IgD-negative memory B cell (primary cell): Measurements from ENCODE around the gene SMIM38. TPM values are rescaled to one million over a fixed set of nuclear protein-coding genes. Genes with fewer than 3 reads are reported as not detected.

Source experiments
- H3K27ac Mint-ChIP-seq, 3 donors: one replicate each; pipeline ENCODE4 v1.8.0; 2020 to 2022; ENCODE audit warnings: mild to moderate bottlenecking in 3 of 3, mixed read lengths in 3 of 3, moderate library complexity in 1 of 3
- H3K27me3 Mint-ChIP-seq: one replicate; pipeline ENCODE4 v1.8.0; 2021; ENCODE audit warnings: mixed read lengths
- H3K36me3 Mint-ChIP-seq: one replicate; pipeline ENCODE4 v1.8.0; 2020; ENCODE audit warnings: mild to moderate bottlenecking, mixed read lengths
- H3K4me1 Mint-ChIP-seq, 3 donors: one replicate each; pipeline ENCODE4 v1.8.0; 2020 to 2022; ENCODE audit warnings: mixed read lengths in 3 of 3, mild to moderate bottlenecking in 1 of 3
- H3K4me3 Mint-ChIP-seq, 4 donors: one replicate each; pipeline ENCODE4 v1.8.0; 2020 to 2022; ENCODE audit warnings: mild to moderate bottlenecking in 4 of 4, mixed read lengths in 4 of 4, moderate library complexity in 3 of 4
- H3K9me3 Mint-ChIP-seq, 3 donors: one replicate each; pipeline ENCODE4 v1.8.0; 2020 to 2021; ENCODE audit warnings: mixed read lengths in 3 of 3, mild to moderate bottlenecking in 1 of 3
- polyA plus RNA-seq: library from polyadenylated mRNA; unstranded; fragments of 300-500 nt; fragmentation: Illumina TruSeq; gene quantifications from one replicate; pipeline ENCODE4 v1.2.3, GENCODE V29; 2021

Gene SMIM38
- polyA plus RNA-seq, 1 donor from 2014 or later: not detected

GRCh38 chr11:69166218-69167115 lies 10.7 kb downstream of the SMIM38 start:
- H3K9me3 Mint-ChIP-seq: peaks cover 4 to 15% (median 4%) of the 10 kb centered on the region in 3 donors
- peak overlapping the region in 1 of 4 donors; percentile 84 for H3K4me3 Mint-ChIP-seq
- H3K4me1 Mint-ChIP-seq: peaks cover 8 to 12% (median 8%) of the 10 kb centered on the region in 3 donors
- no peak overlapping the region for H3K27ac Mint-ChIP-seq
- peaks cover 6% of the 10 kb centered on the region for H3K27me3 Mint-ChIP-seq
- peaks cover 3% of the 10 kb centered on the region for H3K36me3 Mint-ChIP-seq

GRCh38 chr11:69167130-69167915 lies 11.6 kb downstream of the SMIM38 start:
- H3K36me3 Mint-ChIP-seq: peaks cover 3% of the 10 kb centered on the region
- peaks cover 6% of the 10 kb centered on the region for H3K27me3 Mint-ChIP-seq
- peaks cover 8 to 14% (median 8%) of the 10 kb centered on the region in 3 donors for H3K4me1 Mint-ChIP-seq
- H3K9me3 Mint-ChIP-seq: peaks cover 4 to 15% (median 4%) of the 10 kb centered on the region in 3 donors
- no peak overlapping the region for H3K4me3 Mint-ChIP-seq
- no peak overlapping the region for H3K27ac Mint-ChIP-seq

- H3K9me3 Mint-ChIP-seq: peaks cover 4 to 8% (median 4%) of the 10 kb centered on the region in 3 donors
- H3K27ac Mint-ChIP-seq: no peak overlapping the region
- peaks cover 6% of the 10 kb centered on the region for H3K27me3 Mint-ChIP-seq
- peaks cover 3% of the 10 kb centered on the region for H3K36me3 Mint-ChIP-seq
- H3K4me1 Mint-ChIP-seq: peaks cover 8 to 14% (median 8%) of the 10 kb centered on the region in 3 donors
- H3K4me3 Mint-ChIP-seq: peak overlapping the region in 1 of 4 donors; percentile 9
These were observed 12.4 kb downstream of the SMIM38 start for GRCh38 chr11:69167916-69168691.

- H3K4me1 Mint-ChIP-seq: peaks cover 8 to 13% (median 8%) of the 10 kb centered on the region in 3 donors
- H3K36me3 Mint-ChIP-seq: no peaks in the 10 kb centered on the region
- peaks cover 0 to 5% (median 4%) of the 10 kb centered on the region in 3 donors for H3K9me3 Mint-ChIP-seq
- H3K27ac Mint-ChIP-seq: no peak overlapping the region
- peaks cover 2% of the 10 kb centered on the region for H3K27me3 Mint-ChIP-seq
- peak overlapping the region in 1 of 4 donors; percentile 39 for H3K4me3 Mint-ChIP-seq
These were observed 13.7 kb downstream of the SMIM38 start for GRCh38 chr11:69169479-69169878.

GRCh38 chr11:69170704-69171103 lies 15.0 kb downstream of the SMIM38 start:
- Mint-ChIP-seq H3K27me3 (peaks cover 2% of the 10 kb centered on the region), H3K27ac (peak overlapping the region in 1 of 3 donors; percentile 31), H3K4me3 (no peak overlapping the region), H3K4me1 (peaks cover 5 to 13% (median 8%) of the 10 kb centered on the region in 3 donors), H3K9me3 (peaks cover 0 to 13% (median 3%) of the 10 kb centered on the region in 3 donors), H3K36me3 (no peaks in the 10 kb centered on the region)

- no peaks in the 10 kb centered on the region for H3K36me3 Mint-ChIP-seq
- H3K9me3 Mint-ChIP-seq: peaks cover 0 to 15% (median 3%) of the 10 kb centered on the region in 3 donors
- peaks cover 2 to 9% (median 3%) of the 10 kb centered on the region in 3 donors for H3K4me1 Mint-ChIP-seq
- no peak overlapping the region for H3K4me3 Mint-ChIP-seq
- peaks cover 2% of the 10 kb centered on the region for H3K27me3 Mint-ChIP-seq
- no peak overlapping the region for H3K27ac Mint-ChIP-seq
These were observed 15.9 kb downstream of the SMIM38 start for GRCh38 chr11:69171476-69172240.

GRCh38 chr11:69172674-69173073 lies 16.9 kb downstream of the SMIM38 start:
- Mint-ChIP-seq H3K27me3 (peaks cover 2% of the 10 kb centered on the region), H3K4me1 (peaks cover 0 to 7% (median 2%) of the 10 kb centered on the region in 3 donors), H3K27ac (no peak overlapping the region), H3K9me3 (peaks cover 0 to 15% (median 3%) of the 10 kb centered on the region in 3 donors), H3K4me3 (no peak overlapping the region), H3K36me3 (no peaks in the 10 kb centered on the region)

GRCh38 chr11:69173331-69173730 lies 17.6 kb downstream of the SMIM38 start:
- Mint-ChIP-seq H3K4me1 (peaks cover 0 to 4% (median 0%) of the 10 kb centered on the region in 3 donors), H3K4me3 (peak overlapping the region in 1 of 4 donors; percentile 45), H3K27me3 (peaks cover 2% of the 10 kb centered on the region), H3K9me3 (peaks cover 0 to 15% (median 3%) of the 10 kb centered on the region in 3 donors), H3K27ac (no peak overlapping the region), H3K36me3 (no peaks in the 10 kb centered on the region)

GRCh38 chr11:69173925-69174581 lies 18.3 kb downstream of the SMIM38 start:
- Mint-ChIP-seq H3K4me3 (no peak overlapping the region), H3K9me3 (peaks cover 0 to 15% (median 3%) of the 10 kb centered on the region in 3 donors), H3K36me3 (no peaks in the 10 kb centered on the region), H3K27me3 (peaks cover 3% of the 10 kb centered on the region), H3K27ac (no peak overlapping the region), H3K4me1 (peaks cover 0 to 4% (median 0%) of the 10 kb centered on the region in 3 donors)

- peaks cover 2% of the 10 kb centered on the region for H3K27me3 Mint-ChIP-seq
- peak overlapping the region in 1 of 4 donors; percentile 22 for H3K4me3 Mint-ChIP-seq
- H3K27ac Mint-ChIP-seq: no peak overlapping the region
- H3K4me1 Mint-ChIP-seq: peaks cover 0 to 4% (median 0%) of the 10 kb centered on the region in 3 donors
- no peaks in the 10 kb centered on the region for H3K36me3 Mint-ChIP-seq
- peaks cover 0 to 15% (median 3%) of the 10 kb centered on the region in 3 donors for H3K9me3 Mint-ChIP-seq
These were observed 19.1 kb downstream of the SMIM38 start for GRCh38 chr11:69174841-69175240.

- no peaks in the 10 kb centered on the region for H3K36me3 Mint-ChIP-seq
- H3K27ac Mint-ChIP-seq: no peak overlapping the region
- peaks cover 0 to 3% (median 0%) of the 10 kb centered on the region in 3 donors for H3K4me1 Mint-ChIP-seq
- H3K9me3 Mint-ChIP-seq: peaks cover 0 to 15% (median 0%) of the 10 kb centered on the region in 3 donors
- peaks cover 8% of the 10 kb centered on the region for H3K27me3 Mint-ChIP-seq
- H3K4me3 Mint-ChIP-seq: no peak overlapping the region
These were observed 23.2 kb downstream of the SMIM38 start for GRCh38 chr11:69178819-69179482.

GRCh38 chr11:69180226-69180625 lies 24.5 kb downstream of the SMIM38 start:
- no peak overlapping the region for H3K4me3 Mint-ChIP-seq
- H3K9me3 Mint-ChIP-seq: peaks cover 0 to 6% (median 0%) of the 10 kb centered on the region in 3 donors
- H3K4me1 Mint-ChIP-seq: peaks cover 0 to 3% (median 0%) of the 10 kb centered on the region in 3 donors
- H3K27me3 Mint-ChIP-seq: peaks cover 8% of the 10 kb centered on the region
- no peak overlapping the region for H3K27ac Mint-ChIP-seq
- H3K36me3 Mint-ChIP-seq: no peaks in the 10 kb centered on the region

- Mint-ChIP-seq H3K4me3 (no peak overlapping the region), H3K36me3 (no peaks in the 10 kb centered on the region), H3K4me1 (peaks cover 0 to 3% (median 0%) of the 10 kb centered on the region in 3 donors), H3K27me3 (peaks cover 8% of the 10 kb centered on the region), H3K9me3 (peaks cover 0 to 1% (median 0%) of the 10 kb centered on the region in 3 donors), H3K27ac (no peak overlapping the region)
These were observed 25.0 kb downstream of the SMIM38 start for GRCh38 chr11:69180726-69181125.
